ENCODE data around the gene KIF18A.

The KIF18A gene

DNA sequence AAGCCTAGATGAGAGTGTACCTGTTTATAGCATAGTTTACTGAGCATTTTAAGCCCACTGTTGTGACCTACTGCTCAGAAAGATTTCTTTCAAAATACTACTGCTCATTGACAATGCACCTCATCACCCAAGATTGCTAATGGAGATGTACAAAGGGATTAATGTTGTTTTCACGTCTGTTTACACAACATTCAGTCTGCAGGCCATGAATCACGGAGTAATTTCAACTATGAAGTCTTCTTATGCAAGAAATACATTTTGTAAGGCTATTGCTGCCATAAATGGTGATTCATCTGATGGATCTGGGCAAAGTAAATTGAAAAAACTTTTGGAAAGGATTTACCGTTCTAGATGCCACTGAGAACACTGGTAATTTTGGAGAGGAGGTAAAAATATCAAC is 112.9 kb downstream of the KIF18A start:
- Histone ChIP-seq H3K4me3 (ENCODE audit: low read depth, low read length) (no peak overlapping the region), H3K27me3 (no peaks in the 10 kb centered on the region), H3K4me1 (no peaks in the 10 kb centered on the region), H3K9me3 (no peaks in the 10 kb centered on the region), H3K36me3 (no peaks in the 10 kb centered on the region)
- DNase-seq, result no peak
- TF ChIP-seq, protein P1, sequence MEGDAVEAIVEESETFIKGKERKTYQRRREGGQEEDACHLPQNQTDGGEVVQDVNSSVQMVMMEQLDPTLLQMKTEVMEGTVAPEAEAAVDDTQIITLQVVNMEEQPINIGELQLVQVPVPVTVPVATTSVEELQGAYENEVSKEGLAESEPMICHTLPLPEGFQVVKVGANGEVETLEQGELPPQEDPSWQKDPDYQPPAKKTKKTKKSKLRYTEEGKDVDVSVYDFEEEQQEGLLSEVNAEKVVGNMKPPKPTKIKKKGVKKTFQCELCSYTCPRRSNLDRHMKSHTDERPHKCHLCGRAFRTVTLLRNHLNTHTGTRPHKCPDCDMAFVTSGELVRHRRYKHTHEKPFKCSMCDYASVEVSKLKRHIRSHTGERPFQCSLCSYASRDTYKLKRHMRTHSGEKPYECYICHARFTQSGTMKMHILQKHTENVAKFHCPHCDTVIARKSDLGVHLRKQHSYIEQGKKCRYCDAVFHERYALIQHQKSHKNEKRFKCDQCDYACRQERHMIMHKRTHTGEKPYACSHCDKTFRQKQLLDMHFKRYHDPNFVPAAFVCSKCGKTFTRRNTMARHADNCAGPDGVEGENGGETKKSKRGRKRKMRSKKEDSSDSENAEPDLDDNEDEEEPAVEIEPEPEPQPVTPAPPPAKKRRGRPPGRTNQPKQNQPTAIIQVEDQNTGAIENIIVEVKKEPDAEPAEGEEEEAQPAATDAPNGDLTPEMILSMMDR (IDR thresholded peaks at IDR 0.05; ENCODE audit: low read depth, low read length), result no peak

DNA sequence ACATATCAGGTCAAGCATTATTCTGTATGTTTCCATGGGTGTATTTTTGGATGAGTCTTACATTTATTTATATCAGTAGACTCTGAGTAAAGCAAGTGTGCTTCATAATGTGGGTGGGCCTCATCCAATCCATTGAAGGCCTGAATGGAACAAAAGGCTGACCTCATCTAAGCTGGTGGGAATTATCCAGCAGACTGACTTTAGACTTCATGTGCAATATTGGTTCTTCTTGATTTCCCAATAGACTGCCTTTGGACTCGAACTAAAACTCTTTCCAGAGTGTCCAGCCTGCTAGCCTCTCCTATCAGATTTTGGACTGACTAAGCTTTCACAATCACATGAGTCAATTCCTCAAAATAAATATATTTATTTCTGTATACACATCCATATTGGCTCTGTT is 116.2 kb downstream of the KIF18A start:
- no peak for DNase-seq

DNA sequence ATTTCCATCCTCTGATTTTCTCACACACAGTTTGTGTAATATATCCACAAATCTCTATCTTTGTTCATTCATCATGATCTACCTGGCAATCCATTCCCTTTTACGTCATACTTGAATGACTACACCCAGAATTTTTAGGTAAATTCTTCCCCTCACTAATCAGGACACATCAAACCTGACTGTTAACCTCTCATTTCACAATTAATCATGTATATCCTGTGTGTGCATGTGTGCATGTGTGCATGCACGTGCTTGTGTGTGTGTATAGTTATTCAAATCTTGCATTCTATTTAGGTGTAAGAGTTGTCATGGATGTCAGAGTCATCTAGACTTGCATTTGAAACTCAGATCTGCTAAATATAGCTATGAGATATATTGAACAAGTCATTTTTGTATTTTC is 130.4 kb downstream of the KIF18A start:
- TF ChIP-seq, protein P1 (IDR thresholded peaks at IDR 0.05; ENCODE audit: low read depth, low read length), result no peak

More for the DNA sequence above, 116.2 kb downstream of the KIF18A start:
- Histone ChIP-seq H3K4me3 (ENCODE audit: low read depth, low read length) (no peak overlapping the region), H3K4me1 (no peaks in the 10 kb centered on the region), H3K9me3 (no peaks in the 10 kb centered on the region), H3K27me3 (no peaks in the 10 kb centered on the region), H3K36me3 (no peaks in the 10 kb centered on the region)
- TF ChIP-seq, protein P1 (IDR thresholded peaks at IDR 0.05; ENCODE audit: low read depth, low read length), result no peak

DNA sequence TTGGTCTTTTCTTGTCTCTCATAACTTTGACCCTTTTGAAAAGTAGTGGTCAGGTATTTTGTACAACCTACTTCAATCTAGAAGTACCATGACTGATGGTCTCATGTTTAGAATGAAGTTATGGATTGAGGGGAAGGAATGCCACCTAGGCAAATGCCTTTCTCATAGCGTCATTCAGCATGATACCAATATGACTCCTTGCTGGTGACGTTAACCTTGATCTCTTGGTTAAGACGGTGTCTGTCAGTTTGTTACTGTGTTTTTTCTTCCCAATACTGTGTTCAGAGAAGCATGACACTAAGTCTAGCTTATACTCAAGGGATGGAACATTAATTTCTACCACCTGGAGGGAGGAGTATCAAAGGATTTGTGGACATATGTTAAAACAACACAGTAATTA is 130.9 kb downstream of the KIF18A start:
- H3K9me3 ChIP-seq, result no peaks in the 10 kb centered on the region
- TF ChIP-seq, protein P1 (IDR thresholded peaks at IDR 0.05; ENCODE audit: low read depth, low read length), result no peak
- no peaks in the 10 kb centered on the region for H3K27me3 ChIP-seq
- no peak overlapping the region for H3K4me3 ChIP-seq (ENCODE audit: low read depth, low read length)
- no peak for DNase-seq
- no peaks in the 10 kb centered on the region for H3K4me1 ChIP-seq
- H3K36me3 ChIP-seq, result no peaks in the 10 kb centered on the region

More for the DNA sequence above, 130.4 kb downstream of the KIF18A start:
- no peak for DNase-seq
- Histone ChIP-seq H3K4me1 (no peaks in the 10 kb centered on the region), H3K36me3 (no peaks in the 10 kb centered on the region), H3K9me3 (no peaks in the 10 kb centered on the region), H3K27me3 (no peaks in the 10 kb centered on the region), H3K4me3 (ENCODE audit: low read depth, low read length) (no peak overlapping the region)

DNA sequence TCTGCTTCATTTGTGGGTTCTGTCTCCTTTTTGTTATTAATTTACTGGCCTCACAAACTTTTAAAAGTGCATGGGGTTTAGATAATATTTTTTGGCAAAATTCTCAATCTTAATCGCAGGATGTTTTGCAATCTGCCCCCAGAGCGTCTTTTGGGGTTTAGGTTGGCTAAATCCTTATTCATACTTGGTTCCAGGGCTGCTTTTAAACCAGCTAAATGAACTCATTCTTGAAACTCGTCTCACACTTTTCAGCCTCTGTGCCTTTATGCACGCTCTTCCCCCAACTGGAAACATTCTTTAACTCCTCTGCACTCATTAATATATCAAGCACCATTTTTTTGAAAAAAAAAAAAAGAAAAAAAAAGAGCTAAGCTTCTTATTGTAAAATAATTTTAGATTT is 131.7 kb downstream of the KIF18A start:
- Histone ChIP-seq H3K36me3 (no peaks in the 10 kb centered on the region), H3K27me3 (no peaks in the 10 kb centered on the region), H3K4me1 (no peaks in the 10 kb centered on the region), H3K9me3 (no peaks in the 10 kb centered on the region), H3K4me3 (ENCODE audit: low read depth, low read length) (no peak overlapping the region)
- no peak for DNase-seq
- TF ChIP-seq, protein P1 (IDR thresholded peaks at IDR 0.05; ENCODE audit: low read depth, low read length), result no peak

DNA sequence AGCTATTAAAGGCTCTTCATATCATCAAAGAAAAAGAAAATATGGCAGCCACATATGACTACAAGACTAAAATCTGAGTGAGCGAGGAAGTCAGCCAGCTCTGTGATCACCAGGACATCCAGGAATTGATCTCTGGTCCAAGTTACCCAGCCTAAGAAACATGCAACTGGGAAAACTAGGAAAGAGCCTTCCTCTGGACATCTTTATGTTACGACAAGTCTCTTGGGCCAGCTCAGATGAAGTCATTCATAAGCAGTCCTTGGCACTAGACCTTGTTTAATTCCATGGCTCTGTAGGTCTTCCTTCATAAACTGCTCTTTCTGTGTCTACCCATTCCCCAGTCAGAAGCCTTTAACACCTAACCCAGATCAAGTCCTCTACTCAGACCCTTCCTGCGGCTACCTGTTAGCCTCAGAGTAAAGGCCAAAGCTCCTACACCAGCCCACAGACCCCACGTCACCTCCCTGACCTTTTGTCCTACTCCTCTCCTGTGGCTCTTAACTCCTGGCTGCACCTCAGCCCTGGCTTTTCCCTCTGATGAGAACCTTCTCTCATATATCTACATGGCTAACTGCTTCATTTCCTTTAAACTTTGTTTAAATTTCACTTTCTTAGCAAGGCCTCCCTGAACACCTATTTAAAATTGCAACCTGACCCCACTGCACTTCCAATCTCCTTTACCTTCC is 134.0 kb downstream of the KIF18A start:
- TF ChIP-seq, protein P1 (IDR thresholded peaks at IDR 0.05; ENCODE audit: low read depth, low read length), result no peak
- no peak for DNase-seq
- Histone ChIP-seq H3K4me3 (ENCODE audit: low read depth, low read length) (no peak overlapping the region), H3K4me1 (no peaks in the 10 kb centered on the region), H3K9me3 (no peaks in the 10 kb centered on the region), H3K27me3 (no peaks in the 10 kb centered on the region), H3K36me3 (no peaks in the 10 kb centered on the region)
